ENCODE measurements around the gene ACSF3. TPM values are rescaled to one million over a fixed set of nuclear protein-coding genes. Genes with fewer than 3 reads are reported as not detected.
"Not testable (repeated sequence)": the region's sequence is repeated elsewhere in the genome, so short reads cannot be mapped to it uniquely, and the experiment has no call there.

The ACSF3 gene
- total and polyA plus RNA-seq, 2 donors (not counting 1 experiment from before 2014, with no cell fraction given) = 45.2 to 113 TPM

DNA sequence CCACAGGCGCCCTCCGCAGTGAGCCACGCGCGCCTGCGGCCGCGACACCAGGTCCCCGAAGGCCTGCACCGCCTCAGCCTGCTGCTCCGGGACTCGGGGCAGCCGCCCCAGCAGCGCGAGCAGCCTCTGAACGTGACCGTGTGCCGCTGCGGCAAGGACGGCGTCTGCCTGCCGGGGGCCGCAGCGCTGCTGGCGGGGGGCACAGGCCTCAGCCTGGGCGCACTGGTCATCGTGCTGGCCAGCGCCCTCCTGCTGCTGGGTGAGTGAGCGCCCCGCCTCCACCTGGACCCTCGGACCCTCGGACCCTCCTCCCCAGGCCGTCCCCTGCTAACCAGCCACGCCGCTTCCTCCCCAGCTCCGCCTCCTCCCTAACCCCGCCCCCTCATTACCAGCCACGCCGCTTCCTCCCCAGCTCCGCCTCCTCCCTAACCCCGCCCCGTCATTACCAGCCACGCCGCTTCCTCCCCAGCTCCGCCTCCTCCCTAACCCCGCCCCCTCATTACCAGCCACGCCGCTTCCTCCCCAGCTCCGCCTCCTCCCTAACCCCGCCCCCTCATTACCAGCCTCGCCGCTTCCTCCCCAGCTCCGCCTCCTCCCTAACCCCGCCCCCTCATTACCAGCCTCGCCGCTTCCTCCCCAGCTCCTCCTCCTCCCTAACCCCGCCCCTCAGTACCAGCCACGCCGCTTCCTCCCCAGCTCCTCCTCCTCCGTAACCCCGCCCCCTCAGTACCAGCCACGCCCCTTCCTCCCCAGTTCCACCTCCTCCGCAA lies 98.7 kb downstream of the ACSF3 start:
- H3K79me2 ChIP-seq (ENCODE audit: control insufficient read depth, insufficient read depth, low read length); H3K27me3 ChIP-seq (replicated peaks in 1 of 4; ENCODE audit: control extremely low read depth in 1 of 4, control insufficient read depth in 3 of 4, insufficient read depth in 4 of 4, low read length in 3 of 4); H3K27ac ChIP-seq (ENCODE audit: low read length in 2 of 2); H3K36me3 ChIP-seq (replicated peaks in 1 of 2; ENCODE audit: control extremely low read depth in 1 of 2, control insufficient read depth in 1 of 2, extremely low read depth in 1 of 2, insufficient read depth in 2 of 2, low read length in 1 of 2); H3K4me1 ChIP-seq (ENCODE audit: control insufficient read depth in 2 of 2, insufficient read depth in 2 of 2, low read length in 2 of 2); H3K4me3 Mint-ChIP-seq; H3K27ac Mint-ChIP-seq; H3K9me3 ChIP-seq (ENCODE audit: control extremely low read depth in 1 of 3, control insufficient read depth in 2 of 3, insufficient read depth in 1 of 3, low read length in 2 of 3); H4K20me1 ChIP-seq (ENCODE audit: control insufficient read depth, insufficient read depth, low read length, poor library complexity, severe bottlenecking); H3K9me3 Mint-ChIP-seq (ENCODE audit: insufficient read depth); H3K4me1 Mint-ChIP-seq; H3K27me3 Mint-ChIP-seq: not testable (repeated sequence)
- ATAC-seq (ENCODE audit: low read depth) (peak; percentile 55), DNase-seq (peak; percentile 86)
- ChIA-PET CTCF (interaction anchor here (0.6 to 0.7 kb wide), 2 partner anchors 201 to 256 kb away, joined by 3 to 4 read pairs; no protein-coding TSS in a partner anchor), POLR2A (interaction anchor here (0.6 kb wide), 2 partner anchors 133 to 260 kb away, joined by 3 to 7 read pairs; no protein-coding TSS in a partner anchor)
- intact Hi-C loops (cut with micrococcal nuclease) = loop anchor here (1.0 kb wide), 1 partner anchor 21 kb away; the partner anchor contains the start of gene CDH15
- WGBS (ENCODE audit: insufficient coverage) = 14% methylated on average over 52 of the region's 63 CpGs
- Histone ChIP-seq H3K4me2 (replicated peaks; ENCODE audit: low read depth, low read length, poor library complexity, severe bottlenecking) (peak overlapping the region; percentile 94), H2AFZ (ENCODE audit: insufficient read depth, low read depth, low read length, poor library complexity, severe bottlenecking) (peak overlapping the region; percentile 49), H3K9ac (ENCODE audit: low read length) (peak overlapping the region; percentile 56), H3K4me3 (ENCODE audit: control extremely low read depth in 1 of 5, extremely low read depth in 1 of 5, insufficient read depth in 1 of 5, low read depth in 2 of 5, low read length in 4 of 5) (peak overlapping the region in 4 of 5 experiments; percentile 6 to 52 (median 48))

DNA sequence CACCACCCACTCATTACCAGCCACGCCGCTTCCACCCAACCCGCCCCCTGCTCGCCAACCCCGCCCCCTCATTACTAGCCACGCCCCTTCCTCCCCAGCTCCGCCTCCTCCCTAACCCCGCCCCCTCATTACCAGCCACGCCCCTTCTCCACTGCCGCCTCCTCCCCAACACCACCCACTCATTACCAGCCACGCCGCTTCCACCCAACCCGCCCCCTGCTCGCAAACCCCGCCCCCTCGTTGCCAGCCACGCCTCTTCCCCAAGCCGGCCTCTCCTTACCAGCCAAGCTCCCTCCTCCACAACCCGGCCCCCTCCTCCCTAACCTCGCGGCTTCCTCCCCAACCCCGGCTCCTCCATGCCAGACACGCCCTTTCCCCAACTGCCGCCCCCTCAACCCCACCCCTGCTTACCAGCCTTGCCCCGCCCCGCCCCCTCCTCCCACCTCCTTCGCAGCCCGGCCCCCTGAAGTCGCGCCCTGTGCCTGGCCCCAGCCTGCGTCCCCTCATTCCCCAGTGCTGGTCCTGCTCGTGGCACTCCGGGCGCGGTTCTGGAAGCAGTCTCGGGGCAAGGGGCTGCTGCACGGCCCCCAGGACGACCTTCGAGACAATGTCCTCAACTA lies 99.4 kb downstream of the ACSF3 start:
- H3K4me2 ChIP-seq (replicated peaks; ENCODE audit: low read depth, low read length, poor library complexity, severe bottlenecking) = peak overlapping the region; percentile 94
- H3K27ac ChIP-seq (ENCODE audit: low read length in 2 of 2) = no peak overlapping the region
- ChIA-PET CTCF (interaction anchor here (0.6 kb wide), 1 partner anchor 202 kb away, joined by 4 read pairs; no protein-coding TSS in a partner anchor), POLR2A (interaction anchor here (0.6 kb wide), 2 partner anchors 100 to 133 kb away, joined by 3 to 5 read pairs; partner anchors contain the start of gene ACSF3)
- Mint-ChIP-seq H3K27ac (no peak overlapping the region), H3K4me1 (peaks cover 3% of the 10 kb centered on the region), H3K4me3 (no peak overlapping the region), H3K9me3 (ENCODE audit: insufficient read depth) (no peaks in the 10 kb centered on the region), H3K27me3 (no peaks in the 10 kb centered on the region)
- H3K27me3 ChIP-seq (replicated peaks in 1 of 4; ENCODE audit: control extremely low read depth in 1 of 4, control insufficient read depth in 3 of 4, insufficient read depth in 4 of 4, low read length in 3 of 4) = peaks cover 0 to 12% (median 0%) of the 10 kb centered on the region in 4 experiments
- DNase-seq (peak; percentile 60), ATAC-seq (ENCODE audit: low read depth) (peak; percentile 4)
- H3K9ac ChIP-seq (ENCODE audit: low read length) = no peak overlapping the region
- no peaks in the 10 kb centered on the region for H4K20me1 ChIP-seq (ENCODE audit: control insufficient read depth, insufficient read depth, low read length, poor library complexity, severe bottlenecking)
- H2AFZ ChIP-seq (ENCODE audit: insufficient read depth, low read depth, low read length, poor library complexity, severe bottlenecking) = no peak overlapping the region
- no peaks in the 10 kb centered on the region for H3K36me3 ChIP-seq (replicated peaks in 1 of 2; ENCODE audit: control extremely low read depth in 1 of 2, control insufficient read depth in 1 of 2, extremely low read depth in 1 of 2, insufficient read depth in 2 of 2, low read length in 1 of 2)
- no peaks in the 10 kb centered on the region for H3K4me1 ChIP-seq (ENCODE audit: control insufficient read depth in 2 of 2, insufficient read depth in 2 of 2, low read length in 2 of 2)
- peaks cover 0 to 6% (median 0%) of the 10 kb centered on the region in 3 donors for H3K9me3 ChIP-seq (ENCODE audit: control extremely low read depth in 1 of 3, control insufficient read depth in 2 of 3, insufficient read depth in 1 of 3, low read length in 2 of 3)
- no peak overlapping the region for H3K4me3 ChIP-seq (ENCODE audit: control extremely low read depth in 1 of 5, extremely low read depth in 1 of 5, insufficient read depth in 1 of 5, low read depth in 2 of 5, low read length in 4 of 5)
- intact Hi-C loops (cut with micrococcal nuclease) = loop anchor here (1.0 kb wide), 1 partner anchor 22 kb away; the partner anchor contains the start of gene CDH15
- H3K79me2 ChIP-seq (ENCODE audit: control insufficient read depth, insufficient read depth, low read length) = no peaks in the 10 kb centered on the region
- TF ChIP-seq, protein P1, sequence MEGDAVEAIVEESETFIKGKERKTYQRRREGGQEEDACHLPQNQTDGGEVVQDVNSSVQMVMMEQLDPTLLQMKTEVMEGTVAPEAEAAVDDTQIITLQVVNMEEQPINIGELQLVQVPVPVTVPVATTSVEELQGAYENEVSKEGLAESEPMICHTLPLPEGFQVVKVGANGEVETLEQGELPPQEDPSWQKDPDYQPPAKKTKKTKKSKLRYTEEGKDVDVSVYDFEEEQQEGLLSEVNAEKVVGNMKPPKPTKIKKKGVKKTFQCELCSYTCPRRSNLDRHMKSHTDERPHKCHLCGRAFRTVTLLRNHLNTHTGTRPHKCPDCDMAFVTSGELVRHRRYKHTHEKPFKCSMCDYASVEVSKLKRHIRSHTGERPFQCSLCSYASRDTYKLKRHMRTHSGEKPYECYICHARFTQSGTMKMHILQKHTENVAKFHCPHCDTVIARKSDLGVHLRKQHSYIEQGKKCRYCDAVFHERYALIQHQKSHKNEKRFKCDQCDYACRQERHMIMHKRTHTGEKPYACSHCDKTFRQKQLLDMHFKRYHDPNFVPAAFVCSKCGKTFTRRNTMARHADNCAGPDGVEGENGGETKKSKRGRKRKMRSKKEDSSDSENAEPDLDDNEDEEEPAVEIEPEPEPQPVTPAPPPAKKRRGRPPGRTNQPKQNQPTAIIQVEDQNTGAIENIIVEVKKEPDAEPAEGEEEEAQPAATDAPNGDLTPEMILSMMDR (IDR thresholded peaks at IDR 0.05) = no peak
- no peak for TF ChIP-seq EZH2 (IDR thresholded peaks at IDR 0.05; ENCODE audit: borderline replicate concordance, insufficient read depth, low read depth, low read length, poor library complexity, severe bottlenecking)
- WGBS (ENCODE audit: insufficient coverage) = 36% methylated on average over 14 of the region's 39 CpGs

All from B cell (primary cell).